ENCODE results near the gene TECR.
"Not testable (repeated sequence)": the region's sequence is repeated elsewhere in the genome, so short reads cannot be mapped to it uniquely, and the experiment has no call there.

Gene TECR

GRCh38 chr19:14562660-14563589 lies 33.5 kb downstream of the TECR start:
- DNase-seq = no peak

- DNase-seq = no peak
These were observed 34.2 kb downstream of the TECR start for GRCh38 chr19:14563590-14563926.

GRCh38 chr19:14563989-14564651 lies 34.7 kb downstream of the TECR start:
- no peak for DNase-seq

- not testable (repeated sequence) for DNase-seq
These were observed 35.4 kb downstream of the TECR start for GRCh38 chr19:14564652-14565297.

GRCh38 chr19:14565298-14565679 lies 35.9 kb downstream of the TECR start:
- no peak for DNase-seq

GRCh38 chr19:14565765-14566711 lies 36.6 kb downstream of the TECR start:
- no peak for DNase-seq

GRCh38 chr19:14566712-14567077 lies 37.3 kb downstream of the TECR start:
- DNase-seq = no peak

GRCh38 chr19:14567079-14567478 lies 37.7 kb downstream of the TECR start:
- DNase-seq = no peak

- DNase-seq = no peak
These were observed 41.6 kb downstream of the TECR start for GRCh38 chr19:14570864-14571527.

- peak; percentile 86 for DNase-seq
These were observed 42.5 kb downstream of the TECR start, which contains the start of gene NDUFB7 for GRCh38 chr19:14571695-14572490. TSS of gene NDUFB7 (minus strand) at chr19:14572066. CDS start at chr19:14572000, 66 bp downstream.

- DNase-seq = no peak
These were observed 46.1 kb downstream of the TECR start for GRCh38 chr19:14575428-14575980.

GRCh38 chr19:14576363-14576762 lies 47.0 kb downstream of the TECR start:
- no peak for DNase-seq

GRCh38 chr19:14577264-14577663 lies 47.9 kb downstream of the TECR start:
- DNase-seq = no peak

GRCh38 chr19:14577885-14578427 lies 48.6 kb downstream of the TECR start:
- DNase-seq = no peak

GRCh38 chr19:14580623-14581237 lies 51.3 kb downstream of the TECR start:
- no peak for DNase-seq

GRCh38 chr19:14582894-14583340 lies 53.5 kb downstream of the TECR start, which contains the start of gene CLEC17A:
TSS of gene CLEC17A (plus strand) at chr19:14583084. CDS start at chr19:14583161, 77 bp downstream.
- no peak for DNase-seq

- not testable (repeated sequence) for DNase-seq
These were observed 55.0 kb downstream of the TECR start for GRCh38 chr19:14584372-14584771.

- not testable (repeated sequence) for DNase-seq
These were observed 55.8 kb downstream of the TECR start for GRCh38 chr19:14585187-14585586.

GRCh38 chr19:14589433-14589832 lies 60.0 kb downstream of the TECR start:
- not testable (repeated sequence) for DNase-seq

GRCh38 chr19:14595558-14595957 lies 66.2 kb downstream of the TECR start:
- no peak for DNase-seq

Data from activated T-cell treated with anti-CD3 and anti-CD28 coated beads, Interleukin-2, amount 50 U/mL, for 1 hour (primary cell).